Jurkat, Clone E6-1 (cell line): ENCODE data around the gene SUCLG1.
"Not testable (repeated sequence)": the region's sequence is repeated elsewhere in the genome, so short reads cannot be mapped to it uniquely, and the experiment has no call there.

Experiments used
- DNase-seq: peaks from one replicate; pipeline ENCODE4 v3.0.0-alpha.2; 2011; ENCODE audit warnings: low read depth, low spot score
- H3K4me3 ChIP-seq: 2 replicates; pipeline ENCODE4 v1.5.1; 2011; ENCODE audit warnings: mild to moderate bottlenecking, low read length, control low read depth, moderate library complexity

The SUCLG1 gene

DNA sequence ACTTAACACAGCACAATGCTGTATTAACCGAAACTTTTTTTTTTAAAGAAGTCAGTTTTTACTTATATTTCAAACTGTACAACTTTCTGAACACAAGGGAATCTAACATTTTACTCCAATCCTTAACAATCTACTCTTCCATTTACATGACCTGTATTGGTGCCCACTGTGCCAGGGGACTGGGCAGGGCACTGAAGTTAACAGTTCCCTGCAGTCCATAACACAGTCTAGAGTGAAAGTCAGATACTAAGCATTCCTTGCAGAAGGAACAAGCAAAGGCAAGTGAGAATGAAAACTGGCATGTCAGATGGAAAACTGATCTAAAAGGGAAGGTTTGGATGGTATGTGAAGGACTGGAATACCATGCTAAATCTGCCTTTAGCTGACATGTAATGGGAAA lies 29.8 kb downstream of the SUCLG1 start:
- DNase-seq: no peak
- no peak overlapping the region for H3K4me3 ChIP-seq

GRCh38 chr2:84427235-84428138 lies 31.6 kb downstream of the SUCLG1 start:
- no peak for DNase-seq
- no peak overlapping the region for H3K4me3 ChIP-seq

DNA sequence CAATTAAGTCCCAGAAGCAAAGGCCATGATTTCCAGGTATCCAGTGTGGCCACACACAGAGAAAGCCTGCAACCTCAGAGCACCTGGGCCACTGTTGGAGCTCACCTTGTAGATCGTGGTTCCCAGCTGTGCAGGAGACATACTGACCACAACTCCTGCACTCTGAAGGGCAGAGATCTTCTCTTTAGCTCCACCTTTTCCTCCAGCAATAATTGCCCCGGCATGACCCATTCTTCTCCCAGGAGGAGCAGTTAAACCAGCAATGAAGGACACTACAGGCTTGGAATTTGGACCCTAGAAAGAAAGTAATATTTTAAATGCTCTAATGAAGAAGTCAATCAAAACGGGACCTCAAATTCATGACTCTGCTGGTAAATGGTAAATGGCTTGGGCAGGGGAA lies 33.8 kb downstream of the SUCLG1 start:
- no peak overlapping the region for H3K4me3 ChIP-seq
- DNase-seq: no peak

GRCh38 chr2:84424152-84424551 lies 34.9 kb downstream of the SUCLG1 start:
- no peak overlapping the region for H3K4me3 ChIP-seq
- DNase-seq: peak; percentile 37

DNA sequence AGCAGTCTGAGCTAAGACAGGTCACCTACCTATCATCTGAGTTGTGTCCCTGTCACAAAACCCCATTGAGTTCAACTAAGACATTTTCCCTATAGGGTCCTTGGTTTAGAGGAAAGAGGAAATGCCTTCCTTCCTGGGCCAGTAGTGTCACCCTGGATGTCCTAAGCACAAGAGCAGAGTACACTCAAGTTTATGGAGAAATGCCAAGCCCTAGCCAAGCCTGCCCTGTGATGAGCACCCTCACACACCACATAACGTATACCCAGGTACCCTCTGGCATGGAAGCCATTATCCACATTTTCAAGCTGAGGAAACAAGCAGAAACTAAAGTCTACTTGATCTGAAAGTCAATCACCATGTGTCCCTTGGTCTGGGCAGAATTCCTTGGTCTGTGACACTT lies 37.3 kb downstream of the SUCLG1 start:
- no peak overlapping the region for H3K4me3 ChIP-seq
- DNase-seq: no peak

- DNase-seq: no peak
- H3K4me3 ChIP-seq: no peak overlapping the region
Measured at GRCh38 chr2:84421197-84421596, 37.9 kb downstream of the SUCLG1 start.

- DNase-seq: no peak
- H3K4me3 ChIP-seq: no peak overlapping the region
Measured at GRCh38 chr2:84417453-84418145, 41.5 kb downstream of the SUCLG1 start.

DNA sequence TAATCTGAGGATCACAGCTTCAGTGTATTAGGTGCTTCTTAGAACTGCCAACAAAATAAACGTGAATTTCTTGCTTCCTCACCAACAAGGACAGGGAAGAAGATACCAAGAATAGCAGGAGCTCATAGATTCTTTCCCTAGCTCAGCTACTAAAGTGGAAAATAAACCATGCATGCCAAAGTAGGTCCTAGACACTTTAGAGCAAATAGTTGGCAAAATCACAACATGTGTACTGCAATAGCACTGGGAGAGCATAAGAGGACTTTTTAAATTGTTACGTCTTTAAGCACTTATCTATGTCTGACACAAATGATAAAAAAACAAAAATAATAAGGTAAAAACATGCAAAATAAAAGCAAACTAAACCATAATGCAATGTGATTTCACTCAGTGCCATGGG lies 49.5 kb downstream of the SUCLG1 start:
- no peak overlapping the region for H3K4me3 ChIP-seq
- DNase-seq: no peak

DNA sequence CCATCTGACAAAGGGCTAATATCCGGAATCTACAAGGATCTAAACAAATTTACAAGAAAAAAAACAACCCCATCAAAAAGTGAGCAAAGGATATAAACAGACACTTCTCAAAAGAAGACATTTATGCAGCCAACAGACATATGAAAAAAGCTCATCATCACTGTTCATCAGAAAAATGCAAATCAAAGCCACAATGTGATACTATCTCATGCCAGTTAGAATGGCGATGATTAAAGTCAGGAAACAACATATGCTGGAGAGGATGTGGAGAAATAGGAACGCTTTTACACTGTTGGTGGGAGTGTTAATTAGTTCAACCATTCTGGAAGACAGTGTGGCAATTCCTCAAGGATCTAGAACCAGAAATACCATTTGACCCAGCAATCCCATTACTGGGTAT lies 57.0 kb downstream of the SUCLG1 start:
- peak; percentile 70 for DNase-seq
- H3K4me3 ChIP-seq: not testable (repeated sequence)

- DNase-seq, H3K4me3 ChIP-seq: not testable (repeated sequence)
Measured at GRCh38 chr2:84399839-84400238, 59.2 kb downstream of the SUCLG1 start.

GRCh38 chr2:84395820-84396219 lies 63.3 kb downstream of the SUCLG1 start:
- peak; percentile 79 for DNase-seq
- no peak overlapping the region for H3K4me3 ChIP-seq

DNA sequence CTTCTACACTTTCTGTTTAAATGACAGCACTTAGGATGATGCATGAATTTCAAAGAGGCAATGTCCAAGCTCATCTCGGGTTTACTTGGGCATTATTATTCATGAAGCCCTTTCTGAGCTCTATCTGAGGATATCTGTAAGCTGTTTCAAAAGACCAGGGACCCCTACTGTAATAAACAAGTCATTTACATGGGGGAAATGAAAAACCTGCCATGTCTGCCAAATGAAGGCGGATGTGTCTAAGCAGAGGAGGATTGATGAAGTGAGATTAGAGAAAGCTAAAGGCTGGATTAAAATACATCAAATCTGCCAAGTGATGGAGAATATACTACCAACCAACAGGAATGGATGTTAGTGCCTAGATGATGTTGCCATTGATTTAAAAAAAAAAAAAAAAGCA lies 64.5 kb downstream of the SUCLG1 start:
- DNase-seq: no peak
- H3K4me3 ChIP-seq: no peak overlapping the region

GRCh38 chr2:84393829-84394228 lies 65.3 kb downstream of the SUCLG1 start:
- H3K4me3 ChIP-seq: no peak overlapping the region
- no peak for DNase-seq

DNA sequence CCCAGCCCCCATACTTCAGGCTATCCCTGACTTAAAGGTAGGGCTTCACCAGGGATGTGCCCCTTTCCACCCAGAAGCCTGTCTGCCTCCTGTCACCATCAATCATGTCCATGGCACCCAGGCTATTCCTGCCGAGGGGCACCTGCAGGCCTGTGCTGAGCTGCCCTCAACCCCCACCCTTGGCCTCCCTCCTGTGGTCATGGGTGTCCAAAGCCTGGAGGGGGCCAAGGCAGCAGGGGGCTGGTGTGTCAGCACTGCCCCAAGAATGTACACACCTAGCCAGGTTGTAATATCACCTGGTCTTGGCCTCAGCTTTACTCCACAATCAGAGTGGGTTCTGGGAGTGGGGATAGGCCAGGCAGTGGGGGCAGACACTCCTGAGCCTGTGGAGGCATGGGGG lies 69.3 kb downstream of the SUCLG1 start:
- H3K4me3 ChIP-seq: no peak overlapping the region

GRCh38 chr2:84388921-84389490 lies 70.1 kb downstream of the SUCLG1 start:
- DNase-seq: no peak
- H3K4me3 ChIP-seq: no peak overlapping the region

More for the DNA sequence above, 69.3 kb downstream of the SUCLG1 start:
- no peak for DNase-seq

GRCh38 chr2:84388133-84388532 lies 70.9 kb downstream of the SUCLG1 start:
- DNase-seq: no peak
- no peak overlapping the region for H3K4me3 ChIP-seq

GRCh38 chr2:84386336-84387040 lies 72.6 kb downstream of the SUCLG1 start:
- H3K4me3 ChIP-seq: no peak overlapping the region
- DNase-seq: no peak

GRCh38 chr2:84383271-84383670 lies 75.8 kb downstream of the SUCLG1 start:
- H3K4me3 ChIP-seq: no peak overlapping the region
- no peak for DNase-seq

GRCh38 chr2:84380875-84381274 lies 78.2 kb downstream of the SUCLG1 start:
- no peak overlapping the region for H3K4me3 ChIP-seq
- no peak for DNase-seq

GRCh38 chr2:84378960-84379359 lies 80.1 kb downstream of the SUCLG1 start:
- DNase-seq: no peak
- no peak overlapping the region for H3K4me3 ChIP-seq
